ENCODE results near the gene LHPP.

GRCh38 chr10:124473070-124473469 lies 11.4 kb downstream of the LHPP start:
- no peak for TF ChIP-seq CTCF (IDR thresholded peaks at IDR 0.05)
- no peak for TF ChIP-seq POLR2A (IDR thresholded peaks at IDR 0.05)
